B cell (primary cell): ENCODE measurements around the gene CSF1. TPM values are rescaled to one million over a fixed set of nuclear protein-coding genes. Genes with fewer than 3 reads are reported as not detected.

Experiments
- ATAC-seq: fragments of 200-7000 bp; cut with Tn5 transposase; one replicate; pipeline ENCODE4 v1.10.0; 2021; ENCODE audit warnings: low read depth, mild to moderate bottlenecking, moderate number of reproducible peaks, moderate library complexity
- CTCF ChIA-PET: fragments of 350-600 bp; sonication (Branson Sonifier 250); formaldehyde crosslinking; loops from one replicate; lab custom pipeline; 2021; ENCODE audit warnings: antibody characterized with exemption, inconsistent platforms; lab: Charles Lee
- POLR2A ChIA-PET: fragments of 350-600 bp; sonication (Branson Sonifier 250); formaldehyde crosslinking; loops from one replicate; lab custom pipeline; 2021; ENCODE audit warnings: antibody characterized with exemption; lab: Charles Lee
- DNase-seq: peaks from one replicate; pipeline ENCODE4 v3.0.0; 2013
- H2AFZ ChIP-seq: 2 replicates; pipeline ENCODE4 v1.6.1; 2012; ENCODE audit warnings: mild to moderate bottlenecking, low read depth, low read length; ENCODE audit not compliant: insufficient read depth, poor library complexity, severe bottlenecking
- H3K27ac ChIP-seq, 2 donors: 1 replicate in 1 of 2; 2 replicates in 1 of 2; pipeline ENCODE4 v1.5.1; 2012 to 2013; ENCODE audit warnings: low read length in 2 of 2, mild to moderate bottlenecking in 2 of 2, moderate library complexity in 1 of 2
- H3K27me3 ChIP-seq, 4 experiments: fragments of 200-600 bp in 1 of 4; sonication (generic) in 1 of 4; replicated peaks in 1 of 4; 1 replicate in 2 of 4; 2 replicates in 2 of 4; pipeline versions ENCODE4 v1.6.1 to v1.7.0; 2013 to 2016; ENCODE audit warnings: low read length in 3 of 4, mild to moderate bottlenecking in 2 of 4, mixed read lengths in 1 of 4, moderate library complexity in 1 of 4; ENCODE audit not compliant: insufficient read depth in 4 of 4, control insufficient read depth in 3 of 4; ENCODE audit errors: control extremely low read depth in 1 of 4
- H3K36me3 ChIP-seq, 2 experiments: replicated peaks in 1 of 2; 1 replicate in 1 of 2; 2 replicates in 1 of 2; pipeline versions ENCODE4 v1.6.1 to v1.7.1; 2013; ENCODE audit warnings: low read length in 1 of 2; ENCODE audit not compliant: insufficient read depth in 2 of 2, control insufficient read depth in 1 of 2; ENCODE audit errors: control extremely low read depth in 1 of 2, extremely low read depth in 1 of 2
- H3K4me1 ChIP-seq, 2 donors: fragments of 200-600 bp in 1 of 2; sonication (generic) in 1 of 2; 1 replicate in 1 of 2; 2 replicates in 1 of 2; pipeline versions ENCODE4 v1.5.1 to v1.6.1; 2013 to 2017; ENCODE audit warnings: low read length in 2 of 2; ENCODE audit not compliant: control insufficient read depth in 2 of 2, insufficient read depth in 2 of 2
- H3K4me2 ChIP-seq: replicated peaks from 2 replicates; pipeline ENCODE3; 2012; ENCODE audit warnings: mild to moderate bottlenecking, low read depth, low read length; ENCODE audit not compliant: poor library complexity, severe bottlenecking
- H3K4me3 ChIP-seq, 5 experiments: fragments of 200-600 bp in 1 of 5; sonication (generic) in 1 of 5; 1 replicate in 3 of 5; 2 replicates in 2 of 5; pipeline versions ENCODE4 v1.5.1 to v1.7.0; 2011 to 2016; ENCODE audit warnings: low read length in 4 of 5, mild to moderate bottlenecking in 4 of 5, low read depth in 2 of 5, control low read depth in 1 of 5, moderate library complexity in 1 of 5; ENCODE audit not compliant: insufficient read depth in 1 of 5; ENCODE audit errors: control extremely low read depth in 1 of 5, extremely low read depth in 1 of 5
- H3K79me2 ChIP-seq: fragments of 200-600 bp; sonication (generic); one replicate; pipeline ENCODE4 v1.6.0; 2016; ENCODE audit warnings: low read length; ENCODE audit not compliant: control insufficient read depth, insufficient read depth
- H3K9ac ChIP-seq: fragments of 200-600 bp; sonication (generic); 2 replicates; pipeline ENCODE4 v1.6.1; 2017; ENCODE audit warnings: mild to moderate bottlenecking, low read length, moderate library complexity
- H3K9me3 ChIP-seq, 3 donors: one replicate each; pipeline versions ENCODE4 v1.6.1 to v1.7.1; 2013; ENCODE audit warnings: low read length in 2 of 3; ENCODE audit not compliant: control insufficient read depth in 2 of 3, insufficient read depth in 1 of 3; ENCODE audit errors: control extremely low read depth in 1 of 3
- H4K20me1 ChIP-seq: 2 replicates; pipeline ENCODE4 v1.6.0; 2012; ENCODE audit warnings: mild to moderate bottlenecking, low read length; ENCODE audit not compliant: insufficient read depth, control insufficient read depth, poor library complexity, severe bottlenecking
- H3K27ac Mint-ChIP-seq: one replicate; pipeline ENCODE4 v1.8.0; 2021; ENCODE audit warnings: mixed read lengths
- H3K27me3 Mint-ChIP-seq: one replicate; pipeline ENCODE4 v1.8.0; 2021; ENCODE audit warnings: mixed read lengths
- H3K4me1 Mint-ChIP-seq: one replicate; pipeline ENCODE4 v1.8.0; 2021; ENCODE audit warnings: mixed read lengths
- H3K4me3 Mint-ChIP-seq: one replicate; pipeline ENCODE4 v1.8.0; 2021; ENCODE audit warnings: mixed read lengths
- H3K9me3 Mint-ChIP-seq: one replicate; pipeline ENCODE4 v1.8.0; 2022; ENCODE audit warnings: mixed read lengths; ENCODE audit not compliant: insufficient read depth
- CTCF ChIP-seq: fragments of 200-600 bp; IDR thresholded peaks from one replicate; pipeline ENCODE4 v1.8.0; 2022; ENCODE audit warnings: antibody characterized with exemption, mild to moderate bottlenecking
- EZH2 ChIP-seq: IDR thresholded peaks from 2 replicates; pipeline ENCODE4 v1.6.1; 2012; ENCODE audit warnings: borderline replicate concordance, low read depth, mild to moderate bottlenecking, moderate library complexity, low read length; ENCODE audit not compliant: insufficient read depth, poor library complexity, severe bottlenecking
- WGBS: methylation state at CpG from one replicate; pipeline ENCODE4 v1.1.5; 2013; ENCODE audit warnings: missing lambda C conversion rate; ENCODE audit not compliant: insufficient coverage; 5-methylcytosine and 5-hydroxymethylcytosine counted together
- intact Hi-C: fragments of 100-400 bp; cut with micrococcal nuclease; formaldehyde crosslinking; loops from one replicate; pipeline ENCODE4 v1.10.0; 2022
- polyA plus RNA-seq: library from polyadenylated mRNA; depleted of rRNA; stranded (reverse); fragments of >200 nt; gene quantifications from 2 replicates; pipeline ENCODE4 v1.2.3, GENCODE V29; 2012
- total RNA-seq, 2 donors: library from RNA; stranded (reverse); fragments of 120-200 nt in 1 of 2; gene quantifications; 1 replicate in 1 of 2; 2 replicates in 1 of 2; pipeline versions ENCODE4 v1.2.3 to v1.2.4, GENCODE V29; 2013 to 2022

CSF1 gene
- total and polyA plus RNA-seq, 2 donors (not counting 1 experiment from before 2014, with no cell fraction given) = 0.55 to 4.2 TPM

- TF ChIP-seq EZH2 = no peak
- no peak for TF ChIP-seq CTCF
- WGBS = no CpG with 5 or more reads among the region's 1 CpG
- Histone ChIP-seq H3K4me1 (no peaks in the 10 kb centered on the region), H3K27ac (no peak overlapping the region), H3K9me3 (peaks cover 2 to 3% (median 2%) of the 10 kb centered on the region in 3 donors), H3K9ac (no peak overlapping the region), H3K4me2 (no peak overlapping the region), H3K79me2 (no peaks in the 10 kb centered on the region), H4K20me1 (no peaks in the 10 kb centered on the region), H3K4me3 (no peak overlapping the region), H3K36me3 (no peaks in the 10 kb centered on the region), H3K27me3 (peaks cover 0 to 5% (median under 1%) of the 10 kb centered on the region in 4 experiments), H2AFZ (no peak overlapping the region)
- H3K4me1 Mint-ChIP-seq = peaks cover 1% of the 10 kb centered on the region
- DNase-seq (no peak), ATAC-seq (no peak)
- H3K27ac Mint-ChIP-seq = no peak overlapping the region
- ChIA-PET POLR2A (no interaction called here), CTCF (interaction anchor here (1.2 to 2.3 kb wide), 2 partner anchors 9 to 13 kb away, joined by 3 to 9 read pairs; partner anchors contain the start of gene AHCYL1)
- H3K4me3 Mint-ChIP-seq = no peak overlapping the region
- peaks cover 6% of the 10 kb centered on the region for H3K9me3 Mint-ChIP-seq
- peaks cover 5% of the 10 kb centered on the region for H3K27me3 Mint-ChIP-seq
- intact Hi-C loops = no loop called here
Observed at GRCh38 chr1:109971559-109971958, 60.9 kb downstream of the CSF1 start.

- TF ChIP-seq EZH2 = no peak
- TF ChIP-seq CTCF = no peak
- CTCF ChIA-PET = interaction anchor here (1.0 to 16.9 kb wide), 4 partner anchors 10 to 428 kb away, joined by 3 to 667 read pairs (median 4); no protein-coding TSS in a partner anchor
- intact Hi-C loops = no loop called here
Observed at GRCh38 chr1:109974191-109974590, 63.5 kb downstream of the CSF1 start.

More at GRCh38 chr1:109974191-109974590, 63.5 kb downstream of the CSF1 start:
- peaks cover 0 to 12% (median 4%) of the 10 kb centered on the region in 4 experiments for H3K27me3 ChIP-seq
- no peak for DNase-seq
- H3K27ac ChIP-seq = no peak overlapping the region
- no peaks in the 10 kb centered on the region for H3K4me1 ChIP-seq
- peaks cover 19% of the 10 kb centered on the region for H3K27me3 Mint-ChIP-seq
- POLR2A ChIA-PET = no interaction called here
- peaks cover 6% of the 10 kb centered on the region for H3K9me3 Mint-ChIP-seq
- no peak overlapping the region for H3K4me3 Mint-ChIP-seq
- peaks cover under 1% of the 10 kb centered on the region for H3K4me1 Mint-ChIP-seq
- H2AFZ ChIP-seq = no peak overlapping the region
- no peak overlapping the region for H3K4me2 ChIP-seq
- H4K20me1 ChIP-seq = no peaks in the 10 kb centered on the region
- H3K4me3 ChIP-seq = no peak overlapping the region
- no peak overlapping the region for H3K27ac Mint-ChIP-seq
- H3K36me3 ChIP-seq = no peaks in the 10 kb centered on the region
- H3K9ac ChIP-seq = no peak overlapping the region
- 75% methylated on average over 1 of the region's 3 CpGs for WGBS
- ATAC-seq = no peak
- H3K9me3 ChIP-seq = peaks cover 1 to 3% (median 2%) of the 10 kb centered on the region in 3 donors
- H3K79me2 ChIP-seq = no peaks in the 10 kb centered on the region
